K562 (cell line): ENCODE data around the gene UFC1. TPM values are rescaled to one million over a fixed set of nuclear protein-coding genes. Genes with fewer than 3 reads are reported as not detected.

Experiments
- CLOCK ChIP-seq: fragments of 250-450 bp; sonication (Bioruptor Pico); IDR thresholded peaks from 2 replicates; pipeline ENCODE4 v1.4.0; 2020; ENCODE audit warnings: mild to moderate bottlenecking, moderate library complexity, borderline replicate concordance
- EGR1 ChIP-seq: fragments of 450-650 bp; conservative IDR thresholded peaks from 2 replicates; pipeline ENCODE4 v1.6.1; 2017; ENCODE audit warnings: mild to moderate bottlenecking
- ELK1 ChIP-seq: sonication (generic); formaldehyde crosslinking; IDR thresholded peaks from 2 replicates; pipeline ENCODE4 v1.8.1; 2022; ENCODE audit warnings: missing genetic modification reagents
- GATAD2A ChIP-seq: fragments of 450-650 bp; IDR thresholded peaks from 2 replicates; pipeline ENCODE4 v1.6.1; 2017
- KDM2B ChIP-seq: fragments of 250-450 bp; sonication (Bioruptor Pico); IDR thresholded peaks from 2 replicates; pipeline ENCODE4 v1.8.0; 2021; ENCODE audit warnings: mild to moderate bottlenecking, moderate library complexity
- ZNF134 ChIP-seq: fragments of 250-450 bp; sonication (Bioruptor Pico); conservative IDR thresholded peaks from 2 replicates; pipeline ENCODE4 v1.4.0; 2020
- ZNF431 ChIP-seq: sonication (generic); formaldehyde crosslinking; IDR thresholded peaks from 2 replicates; pipeline ENCODE4 v1.8.0; 2022; ENCODE audit warnings: mild to moderate bottlenecking, missing genetic modification reagents
- ZNF512 ChIP-seq: IDR thresholded peaks from 2 replicates; pipeline ENCODE4 v1.6.1; 2016; ENCODE audit warnings: missing genetic modification characterization, missing compliant biosample characterization
- polyA plus RNA-seq, 8 experiments: library from polyadenylated mRNA; depleted of rRNA in 4 of 8; stranded (reverse) in 5 of 8; unstranded in 3 of 8; fragments of >200 nt; fragmentation: Nextera tagmentation in 2 of 8; fragmentation: Illumina TruSeq in 1 of 8; extraction: Ambion mirVana in 2 of 8; extraction: Trizol in 1 of 8; gene quantifications; 2 replicates each; pipeline versions ENCODE4 v1.2.1 to v1.2.3, GENCODE V29; 2011 to 2014; ENCODE audit warnings: inconsistent platforms in 1 of 8, missing spikeins in 1 of 8
- total RNA-seq, 7 experiments: library from RNA; depleted of rRNA in 6 of 7; stranded (reverse); fragments of >200 nt in 6 of 7; fragmentation: Illumina TruSeq in 2 of 7; extraction: Trizol in 2 of 7; gene quantifications; 2 replicates each; pipeline versions ENCODE4 v1.2.1 to v1.2.3, GENCODE V29; 2011 to 2021; ENCODE audit warnings: low replicate concordance in 1 of 7
- TF ChIP-seq, protein P1 (sequence below): sonication (generic); formaldehyde crosslinking; IDR thresholded peaks from 2 replicates; pipeline ENCODE4 v1.9.0; 2022; ENCODE audit warnings: mild to moderate bottlenecking, missing genetic modification reagents
- TF ChIP-seq, protein P2 (sequence below): fragments of 200-600 bp; sonication (generic); IDR thresholded peaks from one replicate; pipeline ENCODE4 v1.6.1; 2012; ENCODE audit warnings: mild to moderate bottlenecking, low read depth, low read length, inconsistent platforms

The UFC1 gene
- total and polyA plus RNA-seq, 9 of the 15 experiments (the other 6 are each of a cell fraction or from before 2014, with no cell fraction given): 92.8 to 220 (median 161) TPM

GRCh38 chr1:161132410-161133219 is 21.2 kb upstream of the UFC1 start, which contains the start of gene DEDD (continued):
- TF ChIP-seq CLOCK (CRISPR knock-in tag) (no peak), ZNF134 (CRISPR knock-in tag) (no peak), ZNF431 (no peak), ZNF512 (tag) (no peak), ELK1 (CRISPR knock-in tag) (no peak), KDM2B (no peak), EGR1 (peak; percentile 92), GATAD2A (0 out of 2 replicates have a peak, but pooled peaks have one; percentile 9)
- TF ChIP-seq, protein P1, sequence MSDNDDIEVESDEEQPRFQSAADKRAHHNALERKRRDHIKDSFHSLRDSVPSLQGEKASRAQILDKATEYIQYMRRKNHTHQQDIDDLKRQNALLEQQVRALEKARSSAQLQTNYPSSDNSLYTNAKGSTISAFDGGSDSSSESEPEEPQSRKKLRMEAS (CRISPR knock-in tag): no peak
- TF ChIP-seq, protein P2, sequence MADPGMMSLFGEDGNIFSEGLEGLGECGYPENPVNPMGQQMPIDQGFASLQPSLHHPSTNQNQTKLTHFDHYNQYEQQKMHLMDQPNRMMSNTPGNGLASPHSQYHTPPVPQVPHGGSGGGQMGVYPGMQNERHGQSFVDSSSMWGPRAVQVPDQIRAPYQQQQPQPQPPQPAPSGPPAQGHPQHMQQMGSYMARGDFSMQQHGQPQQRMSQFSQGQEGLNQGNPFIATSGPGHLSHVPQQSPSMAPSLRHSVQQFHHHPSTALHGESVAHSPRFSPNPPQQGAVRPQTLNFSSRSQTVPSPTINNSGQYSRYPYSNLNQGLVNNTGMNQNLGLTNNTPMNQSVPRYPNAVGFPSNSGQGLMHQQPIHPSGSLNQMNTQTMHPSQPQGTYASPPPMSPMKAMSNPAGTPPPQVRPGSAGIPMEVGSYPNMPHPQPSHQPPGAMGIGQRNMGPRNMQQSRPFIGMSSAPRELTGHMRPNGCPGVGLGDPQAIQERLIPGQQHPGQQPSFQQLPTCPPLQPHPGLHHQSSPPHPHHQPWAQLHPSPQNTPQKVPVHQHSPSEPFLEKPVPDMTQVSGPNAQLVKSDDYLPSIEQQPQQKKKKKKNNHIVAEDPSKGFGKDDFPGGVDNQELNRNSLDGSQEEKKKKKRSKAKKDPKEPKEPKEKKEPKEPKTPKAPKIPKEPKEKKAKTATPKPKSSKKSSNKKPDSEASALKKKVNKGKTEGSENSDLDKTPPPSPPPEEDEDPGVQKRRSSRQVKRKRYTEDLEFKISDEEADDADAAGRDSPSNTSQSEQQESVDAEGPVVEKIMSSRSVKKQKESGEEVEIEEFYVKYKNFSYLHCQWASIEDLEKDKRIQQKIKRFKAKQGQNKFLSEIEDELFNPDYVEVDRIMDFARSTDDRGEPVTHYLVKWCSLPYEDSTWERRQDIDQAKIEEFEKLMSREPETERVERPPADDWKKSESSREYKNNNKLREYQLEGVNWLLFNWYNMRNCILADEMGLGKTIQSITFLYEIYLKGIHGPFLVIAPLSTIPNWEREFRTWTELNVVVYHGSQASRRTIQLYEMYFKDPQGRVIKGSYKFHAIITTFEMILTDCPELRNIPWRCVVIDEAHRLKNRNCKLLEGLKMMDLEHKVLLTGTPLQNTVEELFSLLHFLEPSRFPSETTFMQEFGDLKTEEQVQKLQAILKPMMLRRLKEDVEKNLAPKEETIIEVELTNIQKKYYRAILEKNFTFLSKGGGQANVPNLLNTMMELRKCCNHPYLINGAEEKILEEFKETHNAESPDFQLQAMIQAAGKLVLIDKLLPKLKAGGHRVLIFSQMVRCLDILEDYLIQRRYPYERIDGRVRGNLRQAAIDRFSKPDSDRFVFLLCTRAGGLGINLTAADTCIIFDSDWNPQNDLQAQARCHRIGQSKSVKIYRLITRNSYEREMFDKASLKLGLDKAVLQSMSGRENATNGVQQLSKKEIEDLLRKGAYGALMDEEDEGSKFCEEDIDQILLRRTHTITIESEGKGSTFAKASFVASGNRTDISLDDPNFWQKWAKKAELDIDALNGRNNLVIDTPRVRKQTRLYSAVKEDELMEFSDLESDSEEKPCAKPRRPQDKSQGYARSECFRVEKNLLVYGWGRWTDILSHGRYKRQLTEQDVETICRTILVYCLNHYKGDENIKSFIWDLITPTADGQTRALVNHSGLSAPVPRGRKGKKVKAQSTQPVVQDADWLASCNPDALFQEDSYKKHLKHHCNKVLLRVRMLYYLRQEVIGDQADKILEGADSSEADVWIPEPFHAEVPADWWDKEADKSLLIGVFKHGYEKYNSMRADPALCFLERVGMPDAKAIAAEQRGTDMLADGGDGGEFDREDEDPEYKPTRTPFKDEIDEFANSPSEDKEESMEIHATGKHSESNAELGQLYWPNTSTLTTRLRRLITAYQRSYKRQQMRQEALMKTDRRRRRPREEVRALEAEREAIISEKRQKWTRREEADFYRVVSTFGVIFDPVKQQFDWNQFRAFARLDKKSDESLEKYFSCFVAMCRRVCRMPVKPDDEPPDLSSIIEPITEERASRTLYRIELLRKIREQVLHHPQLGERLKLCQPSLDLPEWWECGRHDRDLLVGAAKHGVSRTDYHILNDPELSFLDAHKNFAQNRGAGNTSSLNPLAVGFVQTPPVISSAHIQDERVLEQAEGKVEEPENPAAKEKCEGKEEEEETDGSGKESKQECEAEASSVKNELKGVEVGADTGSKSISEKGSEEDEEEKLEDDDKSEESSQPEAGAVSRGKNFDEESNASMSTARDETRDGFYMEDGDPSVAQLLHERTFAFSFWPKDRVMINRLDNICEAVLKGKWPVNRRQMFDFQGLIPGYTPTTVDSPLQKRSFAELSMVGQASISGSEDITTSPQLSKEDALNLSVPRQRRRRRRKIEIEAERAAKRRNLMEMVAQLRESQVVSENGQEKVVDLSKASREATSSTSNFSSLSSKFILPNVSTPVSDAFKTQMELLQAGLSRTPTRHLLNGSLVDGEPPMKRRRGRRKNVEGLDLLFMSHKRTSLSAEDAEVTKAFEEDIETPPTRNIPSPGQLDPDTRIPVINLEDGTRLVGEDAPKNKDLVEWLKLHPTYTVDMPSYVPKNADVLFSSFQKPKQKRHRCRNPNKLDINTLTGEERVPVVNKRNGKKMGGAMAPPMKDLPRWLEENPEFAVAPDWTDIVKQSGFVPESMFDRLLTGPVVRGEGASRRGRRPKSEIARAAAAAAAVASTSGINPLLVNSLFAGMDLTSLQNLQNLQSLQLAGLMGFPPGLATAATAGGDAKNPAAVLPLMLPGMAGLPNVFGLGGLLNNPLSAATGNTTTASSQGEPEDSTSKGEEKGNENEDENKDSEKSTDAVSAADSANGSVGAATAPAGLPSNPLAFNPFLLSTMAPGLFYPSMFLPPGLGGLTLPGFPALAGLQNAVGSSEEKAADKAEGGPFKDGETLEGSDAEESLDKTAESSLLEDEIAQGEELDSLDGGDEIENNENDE: no peak
